SK-N-SH (cell line): Measurements from ENCODE around the gene MAP3K19. TPM values are rescaled to one million over a fixed set of nuclear protein-coding genes. Genes with fewer than 3 reads are reported as not detected.

Experiments
- CTCF ChIA-PET: fragments of 300-600, 350-600 bp; formaldehyde crosslinking; extraction: SDS; loops from one replicate; lab custom pipeline; 2021; lab: Yijun Ruan, JAX
- POLR2A ChIA-PET: fragments of 350-600 bp; sonication (Branson Sonifier 250); formaldehyde crosslinking; extraction: SDS; loops from one replicate; lab custom pipeline; 2020; ENCODE audit warnings: antibody characterized with exemption, inconsistent platforms; lab: Yijun Ruan, JAX
- DNase-seq: peaks from one replicate; pipeline ENCODE4 v3.0.0; 2012
- H2AFZ ChIP-seq: fragments of 200-600 bp; sonication (generic); 2 replicates; pipeline ENCODE4 v1.8.1; 2016; ENCODE audit warnings: antibody characterized with exemption, mild to moderate bottlenecking, low read depth
- H3F3A ChIP-seq: fragments of 200-600 bp; sonication (generic); replicated peaks from 2 replicates; pipeline ENCODE3; 2016; ENCODE audit warnings: antibody characterized with exemption, mild to moderate bottlenecking; ENCODE audit not compliant: insufficient read depth
- H3K27ac ChIP-seq, 2 experiments: fragments of 200-500 bp in 1 of 2; fragments of 200-600 bp in 1 of 2; sonication (Bioruptor generic) in 1 of 2; sonication (generic), shearing (Covaris generic) in 1 of 2; 2 replicates each; pipeline versions ENCODE4 v1.5.1 to v1.6.1; 2014 to 2016; ENCODE audit warnings: low read depth in 2 of 2, inconsistent platforms in 1 of 2, low read length in 1 of 2, mild to moderate bottlenecking in 1 of 2, mixed read lengths in 1 of 2
- H3K27me3 ChIP-seq: fragments of 200-600 bp; sonication (generic), shearing (Covaris generic); 2 replicates; pipeline ENCODE4 v1.6.1; 2016; ENCODE audit warnings: mixed run types; ENCODE audit not compliant: insufficient read depth
- H3K36me3 ChIP-seq, 2 experiments: fragments of 200-500 bp in 1 of 2; fragments of 200-600 bp in 1 of 2; sonication (Bioruptor generic) in 1 of 2; sonication (generic) in 1 of 2; replicated peaks in 1 of 2; 2 replicates each; pipeline versions ENCODE3 to v1.5.1; 2014 to 2016; ENCODE audit warnings: low read length in 1 of 2, mild to moderate bottlenecking in 1 of 2; ENCODE audit not compliant: insufficient read depth in 2 of 2, control insufficient read depth in 1 of 2
- H3K4me1 ChIP-seq, 2 experiments: fragments of 200-500 bp in 1 of 2; fragments of 200-600 bp in 1 of 2; sonication (Bioruptor generic) in 1 of 2; sonication (generic), shearing (Covaris generic) in 1 of 2; 2 replicates each; pipeline versions ENCODE4 v1.5.1 to v1.6.1; 2014 to 2016; ENCODE audit warnings: low read depth in 1 of 2, low read length in 1 of 2, mixed run types in 1 of 2; ENCODE audit not compliant: insufficient read depth in 2 of 2, control insufficient read depth in 1 of 2
- H3K4me2 ChIP-seq: fragments of 200-600 bp; sonication (generic), shearing (Covaris generic); 2 replicates; pipeline ENCODE4 v1.6.1; 2017; ENCODE audit warnings: mixed run types
- H3K4me3 ChIP-seq, 2 experiments: fragments of 200-500 bp in 1 of 2; fragments of 200-600 bp in 1 of 2; sonication (Bioruptor generic) in 1 of 2; sonication (generic), shearing (Covaris generic) in 1 of 2; 2 replicates each; pipeline versions ENCODE4 v1.5.1 to v1.8.1; 2014 to 2016; ENCODE audit warnings: low read depth in 2 of 2, inconsistent platforms in 1 of 2, low read length in 1 of 2, mild to moderate bottlenecking in 1 of 2, mixed read lengths in 1 of 2, moderate library complexity in 1 of 2
- H3K79me2 ChIP-seq: fragments of 200-600 bp; sonication (generic); 2 replicates; pipeline ENCODE4 v1.8.1; 2017; ENCODE audit warnings: mild to moderate bottlenecking; ENCODE audit not compliant: insufficient read depth
- H3K9ac ChIP-seq: fragments of 200-600 bp; sonication (generic); 2 replicates; pipeline ENCODE4 v1.6.1; 2017; ENCODE audit warnings: mixed run types
- H3K9me2 ChIP-seq: fragments of 200-600 bp; sonication (generic); 2 replicates; pipeline ENCODE4 v1.6.1; 2017; ENCODE audit warnings: mixed run types
- H3K9me3 ChIP-seq: fragments of 200-600 bp; sonication (generic); 2 replicates; pipeline ENCODE4 v1.6.1; 2017; ENCODE audit warnings: mixed run types, mild to moderate bottlenecking, moderate library complexity
- H4K20me1 ChIP-seq: fragments of 200-600 bp; sonication (generic); 2 replicates; pipeline ENCODE4 v1.6.1; 2017; ENCODE audit warnings: mild to moderate bottlenecking, mixed run types; ENCODE audit not compliant: insufficient read depth
- EZH2phosphoT487 ChIP-seq: fragments of 200-600 bp; sonication (generic); IDR thresholded peaks from 2 replicates; pipeline ENCODE4 v1.6.1; 2017; ENCODE audit warnings: low read depth, mixed run types, mild to moderate bottlenecking, antibody characterized with exemption, moderate library complexity, borderline replicate concordance
- FOSL2 ChIP-seq: IDR thresholded peaks from 2 replicates; pipeline ENCODE4 v1.4.0; 2012; ENCODE audit warnings: low read depth, mild to moderate bottlenecking, moderate library complexity, borderline replicate concordance
- GABPA ChIP-seq: IDR thresholded peaks from 2 replicates; pipeline ENCODE4 v1.4.0; 2012; ENCODE audit warnings: low read depth, mild to moderate bottlenecking
- GATA2 ChIP-seq: sonication (generic); formaldehyde crosslinking; IDR thresholded peaks from 2 replicates; pipeline ENCODE4 v1.5.0; 2020; ENCODE audit warnings: mild to moderate bottlenecking, missing genetic modification reagents
- JUND ChIP-seq: IDR thresholded peaks from 2 replicates; pipeline ENCODE4 v1.4.0; 2012
- RAD21 ChIP-seq: IDR thresholded peaks from 2 replicates; pipeline ENCODE4 v1.6.1; 2012; ENCODE audit warnings: mild to moderate bottlenecking, low read length
- RCOR1 ChIP-seq: fragments of 150-350 bp; IDR thresholded peaks from 2 replicates; pipeline ENCODE4 v1.6.1; 2017; ENCODE audit warnings: antibody characterized with exemption, low read length
- SMC3 ChIP-seq: IDR thresholded peaks from 2 replicates; pipeline ENCODE4 v1.6.1; 2012; ENCODE audit warnings: low read depth, low read length, improper control_type of control experiment
- WGBS: methylation state at CpG from one replicate; pipeline ENCODE4 v1.1.6; 2017; ENCODE audit warnings: low lambda C conversion rate; 5-methylcytosine and 5-hydroxymethylcytosine counted together
- polyA plus RNA-seq, 3 experiments: library from polyadenylated mRNA; depleted of rRNA; stranded (reverse); fragments of >200 nt; gene quantifications; 2 replicates each; pipeline ENCODE4 v1.2.3, GENCODE V29; 2012
- TF ChIP-seq, protein P1 (sequence below): IDR thresholded peaks from 2 replicates; pipeline ENCODE4; 2012
- TF ChIP-seq, protein P2 (sequence below): fragments of 150-350 bp; IDR thresholded peaks from 2 replicates; pipeline ENCODE4 v1.6.1; 2016; ENCODE audit warnings: mild to moderate bottlenecking, low read depth, low read length
- TF ChIP-seq, protein P3 (sequence below): IDR thresholded peaks from 2 replicates; pipeline ENCODE4 v1.4.0; 2012; ENCODE audit warnings: low read depth
- TF ChIP-seq, protein P4 (sequence below): IDR thresholded peaks from 2 replicates; pipeline ENCODE4 v1.6.1; 2012; ENCODE audit warnings: mild to moderate bottlenecking, low read depth, low read length, moderate library complexity

MAP3K19 gene
- polyA plus RNA-seq, 1 of the 3 experiments (the other 2 are of a cell fraction) = not detected

DNA sequence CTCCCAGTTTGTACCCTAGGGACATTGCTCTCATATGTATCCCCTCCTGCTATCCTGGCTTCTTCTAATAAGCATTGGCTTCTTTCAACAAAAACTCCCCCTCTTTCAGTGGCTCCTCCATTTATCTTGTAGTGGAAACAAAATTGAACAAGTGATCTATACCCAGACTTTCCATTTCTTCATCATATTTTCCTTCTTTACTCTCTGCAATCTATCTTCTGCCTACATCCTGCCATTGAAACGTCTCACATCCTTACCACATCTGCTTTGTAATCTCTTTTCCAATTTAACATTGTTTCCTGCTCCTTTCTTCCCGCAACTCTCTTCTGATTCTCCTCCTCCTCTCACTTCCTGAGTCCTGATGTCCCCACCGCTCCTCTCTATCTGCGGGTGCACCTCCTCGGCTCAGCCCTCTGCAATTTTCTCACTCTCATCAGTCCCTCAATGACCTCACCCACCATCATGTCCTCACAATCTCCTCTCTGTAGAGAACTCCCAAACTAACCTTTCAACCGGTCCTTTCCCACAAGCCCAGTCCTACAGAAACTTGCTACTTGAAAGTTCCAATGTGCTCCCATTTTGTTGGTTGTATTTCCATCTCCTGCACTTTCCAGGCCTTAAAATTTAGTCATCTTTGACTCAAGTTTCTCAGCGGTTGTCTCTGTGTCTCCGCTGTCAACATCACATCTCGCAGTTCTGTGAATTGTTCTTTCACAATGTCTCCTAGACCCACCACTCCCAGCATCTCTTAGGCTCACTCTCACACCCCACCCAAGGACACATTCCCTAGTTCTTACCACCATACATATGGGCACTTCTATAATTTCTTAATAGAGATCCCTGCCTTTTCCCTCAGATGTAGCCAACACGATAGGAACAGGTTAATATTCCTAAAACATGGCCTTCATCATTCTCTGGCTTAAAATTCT is 24.0 kb downstream of the MAP3K19 start:
- H3K4me3 ChIP-seq = no peak overlapping the region
- no peak overlapping the region for H3K9ac ChIP-seq
- ChIA-PET CTCF (interaction anchor here (1.9 kb wide), 1 partner anchor 19 kb away, joined by 11 read pairs; no protein-coding TSS in a partner anchor), POLR2A (interaction anchor here (0.6 kb wide), 1 partner anchor 95 kb away, joined by 3 read pairs; no protein-coding TSS in a partner anchor)
- DNase-seq = no peak
- no peaks in the 10 kb centered on the region for H3K36me3 ChIP-seq
- no peaks in the 10 kb centered on the region for H3K79me2 ChIP-seq
- TF ChIP-seq, protein P1, sequence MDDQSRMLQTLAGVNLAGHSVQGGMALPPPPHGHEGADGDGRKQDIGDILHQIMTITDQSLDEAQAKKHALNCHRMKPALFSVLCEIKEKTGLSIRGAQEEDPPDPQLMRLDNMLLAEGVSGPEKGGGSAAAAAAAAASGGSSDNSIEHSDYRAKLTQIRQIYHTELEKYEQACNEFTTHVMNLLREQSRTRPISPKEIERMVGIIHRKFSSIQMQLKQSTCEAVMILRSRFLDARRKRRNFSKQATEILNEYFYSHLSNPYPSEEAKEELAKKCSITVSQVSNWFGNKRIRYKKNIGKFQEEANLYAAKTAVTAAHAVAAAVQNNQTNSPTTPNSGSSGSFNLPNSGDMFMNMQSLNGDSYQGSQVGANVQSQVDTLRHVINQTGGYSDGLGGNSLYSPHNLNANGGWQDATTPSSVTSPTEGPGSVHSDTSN = no peak
- TF ChIP-seq SMC3 (no peak), JUND (no peak), EZH2phosphoT487 (no peak), FOSL2 (no peak), RAD21 (no peak), GATA2 (CRISPR knock-in tag) (no peak), GABPA (no peak), RCOR1 (no peak)
- TF ChIP-seq, protein P2, sequence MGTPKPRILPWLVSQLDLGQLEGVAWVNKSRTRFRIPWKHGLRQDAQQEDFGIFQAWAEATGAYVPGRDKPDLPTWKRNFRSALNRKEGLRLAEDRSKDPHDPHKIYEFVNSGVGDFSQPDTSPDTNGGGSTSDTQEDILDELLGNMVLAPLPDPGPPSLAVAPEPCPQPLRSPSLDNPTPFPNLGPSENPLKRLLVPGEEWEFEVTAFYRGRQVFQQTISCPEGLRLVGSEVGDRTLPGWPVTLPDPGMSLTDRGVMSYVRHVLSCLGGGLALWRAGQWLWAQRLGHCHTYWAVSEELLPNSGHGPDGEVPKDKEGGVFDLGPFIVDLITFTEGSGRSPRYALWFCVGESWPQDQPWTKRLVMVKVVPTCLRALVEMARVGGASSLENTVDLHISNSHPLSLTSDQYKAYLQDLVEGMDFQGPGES = no peak
- TF ChIP-seq, protein P3, sequence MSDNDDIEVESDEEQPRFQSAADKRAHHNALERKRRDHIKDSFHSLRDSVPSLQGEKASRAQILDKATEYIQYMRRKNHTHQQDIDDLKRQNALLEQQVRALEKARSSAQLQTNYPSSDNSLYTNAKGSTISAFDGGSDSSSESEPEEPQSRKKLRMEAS = no peak
- H2AFZ ChIP-seq = no peak overlapping the region
- 73% methylated on average over 10 of the region's 10 CpGs for WGBS
- no peaks in the 10 kb centered on the region for H3K27me3 ChIP-seq
- H3K9me3 ChIP-seq = no peaks in the 10 kb centered on the region
- no peak overlapping the region for H3K27ac ChIP-seq
- no peak overlapping the region for H3K4me2 ChIP-seq
- H3F3A ChIP-seq = no peaks in the 10 kb centered on the region
- no peaks in the 10 kb centered on the region for H3K4me1 ChIP-seq
- no peaks in the 10 kb centered on the region for H4K20me1 ChIP-seq
- H3K9me2 ChIP-seq = no peaks in the 10 kb centered on the region

DNA sequence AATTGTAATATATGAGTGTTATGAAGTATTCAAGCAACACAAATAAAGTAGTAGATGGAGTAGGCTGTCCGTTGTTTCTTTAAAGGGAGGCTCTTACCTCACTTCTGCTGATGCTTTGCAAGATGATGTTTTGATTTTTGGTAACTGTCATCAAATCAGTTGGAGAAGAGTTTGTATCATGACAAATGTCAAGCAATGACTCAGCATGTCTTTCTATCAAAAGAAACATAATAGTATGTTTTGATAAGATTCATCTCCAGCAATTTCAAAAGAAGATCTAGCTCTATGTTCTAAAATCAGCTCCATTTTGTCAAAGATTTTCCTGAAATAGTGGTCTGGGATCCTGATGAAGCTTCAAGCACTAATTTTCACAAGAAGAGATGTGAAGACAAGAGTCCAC is 25.6 kb downstream of the MAP3K19 start:
- Histone ChIP-seq H3K36me3 (no peaks in the 10 kb centered on the region), H3K4me3 (no peak overlapping the region), H3K4me2 (no peak overlapping the region), H3K9me3 (no peaks in the 10 kb centered on the region), H3F3A (no peaks in the 10 kb centered on the region), H3K4me1 (no peaks in the 10 kb centered on the region), H4K20me1 (no peaks in the 10 kb centered on the region), H2AFZ (no peak overlapping the region), H3K27ac (no peak overlapping the region), H3K27me3 (no peaks in the 10 kb centered on the region), H3K9me2 (no peaks in the 10 kb centered on the region), H3K9ac (no peak overlapping the region), H3K79me2 (no peaks in the 10 kb centered on the region)
- no peak for DNase-seq
- ChIA-PET POLR2A (no interaction called here), CTCF (interaction anchor here (0.7 to 1.9 kb wide), 4 partner anchors 18 to 893 kb away, joined by 3 to 11 read pairs (median 4); no protein-coding TSS in a partner anchor)
- 71% methylated on average over 1 of the region's 1 CpG for WGBS
- TF ChIP-seq, protein P4, sequence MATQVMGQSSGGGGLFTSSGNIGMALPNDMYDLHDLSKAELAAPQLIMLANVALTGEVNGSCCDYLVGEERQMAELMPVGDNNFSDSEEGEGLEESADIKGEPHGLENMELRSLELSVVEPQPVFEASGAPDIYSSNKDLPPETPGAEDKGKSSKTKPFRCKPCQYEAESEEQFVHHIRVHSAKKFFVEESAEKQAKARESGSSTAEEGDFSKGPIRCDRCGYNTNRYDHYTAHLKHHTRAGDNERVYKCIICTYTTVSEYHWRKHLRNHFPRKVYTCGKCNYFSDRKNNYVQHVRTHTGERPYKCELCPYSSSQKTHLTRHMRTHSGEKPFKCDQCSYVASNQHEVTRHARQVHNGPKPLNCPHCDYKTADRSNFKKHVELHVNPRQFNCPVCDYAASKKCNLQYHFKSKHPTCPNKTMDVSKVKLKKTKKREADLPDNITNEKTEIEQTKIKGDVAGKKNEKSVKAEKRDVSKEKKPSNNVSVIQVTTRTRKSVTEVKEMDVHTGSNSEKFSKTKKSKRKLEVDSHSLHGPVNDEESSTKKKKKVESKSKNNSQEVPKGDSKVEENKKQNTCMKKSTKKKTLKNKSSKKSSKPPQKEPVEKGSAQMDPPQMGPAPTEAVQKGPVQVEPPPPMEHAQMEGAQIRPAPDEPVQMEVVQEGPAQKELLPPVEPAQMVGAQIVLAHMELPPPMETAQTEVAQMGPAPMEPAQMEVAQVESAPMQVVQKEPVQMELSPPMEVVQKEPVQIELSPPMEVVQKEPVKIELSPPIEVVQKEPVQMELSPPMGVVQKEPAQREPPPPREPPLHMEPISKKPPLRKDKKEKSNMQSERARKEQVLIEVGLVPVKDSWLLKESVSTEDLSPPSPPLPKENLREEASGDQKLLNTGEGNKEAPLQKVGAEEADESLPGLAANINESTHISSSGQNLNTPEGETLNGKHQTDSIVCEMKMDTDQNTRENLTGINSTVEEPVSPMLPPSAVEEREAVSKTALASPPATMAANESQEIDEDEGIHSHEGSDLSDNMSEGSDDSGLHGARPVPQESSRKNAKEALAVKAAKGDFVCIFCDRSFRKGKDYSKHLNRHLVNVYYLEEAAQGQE = no peak
